ENCODE results near the gene DMD.

The DMD gene

DNA sequence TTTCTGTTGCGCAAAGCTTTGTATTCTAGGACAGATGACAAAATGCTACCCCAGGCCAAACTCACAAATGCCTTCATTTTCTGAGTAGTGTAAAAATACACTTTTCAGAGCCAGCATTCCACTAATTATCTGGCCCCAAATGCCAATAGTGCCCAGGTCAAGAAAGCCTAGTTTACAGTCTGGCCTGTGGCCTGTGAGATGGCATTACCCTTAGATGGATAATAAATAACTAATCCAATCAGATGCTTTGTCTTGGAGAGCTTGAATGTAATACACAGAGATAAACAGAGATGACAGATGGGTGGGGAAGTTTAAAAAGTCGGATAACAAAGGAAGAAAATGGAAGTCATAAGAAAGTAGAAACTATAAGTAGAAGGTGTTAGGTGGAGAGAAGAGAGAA is 1874.9 kb downstream of the DMD start:
- no peak for DNase-seq (ENCODE audit: low read depth)
- H3K4me3 ChIP-seq (ENCODE audit: low read depth, low read length) = no peak overlapping the region
- TF ChIP-seq, protein P1, sequence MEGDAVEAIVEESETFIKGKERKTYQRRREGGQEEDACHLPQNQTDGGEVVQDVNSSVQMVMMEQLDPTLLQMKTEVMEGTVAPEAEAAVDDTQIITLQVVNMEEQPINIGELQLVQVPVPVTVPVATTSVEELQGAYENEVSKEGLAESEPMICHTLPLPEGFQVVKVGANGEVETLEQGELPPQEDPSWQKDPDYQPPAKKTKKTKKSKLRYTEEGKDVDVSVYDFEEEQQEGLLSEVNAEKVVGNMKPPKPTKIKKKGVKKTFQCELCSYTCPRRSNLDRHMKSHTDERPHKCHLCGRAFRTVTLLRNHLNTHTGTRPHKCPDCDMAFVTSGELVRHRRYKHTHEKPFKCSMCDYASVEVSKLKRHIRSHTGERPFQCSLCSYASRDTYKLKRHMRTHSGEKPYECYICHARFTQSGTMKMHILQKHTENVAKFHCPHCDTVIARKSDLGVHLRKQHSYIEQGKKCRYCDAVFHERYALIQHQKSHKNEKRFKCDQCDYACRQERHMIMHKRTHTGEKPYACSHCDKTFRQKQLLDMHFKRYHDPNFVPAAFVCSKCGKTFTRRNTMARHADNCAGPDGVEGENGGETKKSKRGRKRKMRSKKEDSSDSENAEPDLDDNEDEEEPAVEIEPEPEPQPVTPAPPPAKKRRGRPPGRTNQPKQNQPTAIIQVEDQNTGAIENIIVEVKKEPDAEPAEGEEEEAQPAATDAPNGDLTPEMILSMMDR (IDR thresholded peaks at IDR 0.05; ENCODE audit: control insufficient read depth, extremely low read depth, insufficient read depth) = no peak

DNA sequence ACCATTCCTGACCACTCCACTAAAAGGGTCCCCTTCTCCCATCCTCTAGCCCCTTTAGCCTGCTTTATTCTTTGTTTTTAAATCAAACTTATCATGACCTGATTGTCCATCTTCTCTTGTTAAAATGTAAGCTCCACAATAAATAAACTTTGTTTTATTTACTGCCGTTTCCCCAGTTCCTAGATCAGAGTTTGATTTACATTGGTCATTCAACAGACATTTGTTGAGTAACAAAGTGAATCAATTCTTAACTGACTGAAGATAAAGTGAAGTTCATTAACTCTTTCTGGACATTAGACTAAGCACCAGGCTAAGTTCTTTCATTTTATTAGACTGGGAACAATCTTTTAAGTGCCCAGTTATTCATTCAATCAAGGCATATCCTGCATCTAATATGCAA is 1876.4 kb downstream of the DMD start:
- DNase-seq (ENCODE audit: low read depth) = no peak
- TF ChIP-seq, protein P1 (IDR thresholded peaks at IDR 0.05; ENCODE audit: control insufficient read depth, extremely low read depth, insufficient read depth) = no peak
- no peak overlapping the region for H3K4me3 ChIP-seq (ENCODE audit: low read depth, low read length)

DNA sequence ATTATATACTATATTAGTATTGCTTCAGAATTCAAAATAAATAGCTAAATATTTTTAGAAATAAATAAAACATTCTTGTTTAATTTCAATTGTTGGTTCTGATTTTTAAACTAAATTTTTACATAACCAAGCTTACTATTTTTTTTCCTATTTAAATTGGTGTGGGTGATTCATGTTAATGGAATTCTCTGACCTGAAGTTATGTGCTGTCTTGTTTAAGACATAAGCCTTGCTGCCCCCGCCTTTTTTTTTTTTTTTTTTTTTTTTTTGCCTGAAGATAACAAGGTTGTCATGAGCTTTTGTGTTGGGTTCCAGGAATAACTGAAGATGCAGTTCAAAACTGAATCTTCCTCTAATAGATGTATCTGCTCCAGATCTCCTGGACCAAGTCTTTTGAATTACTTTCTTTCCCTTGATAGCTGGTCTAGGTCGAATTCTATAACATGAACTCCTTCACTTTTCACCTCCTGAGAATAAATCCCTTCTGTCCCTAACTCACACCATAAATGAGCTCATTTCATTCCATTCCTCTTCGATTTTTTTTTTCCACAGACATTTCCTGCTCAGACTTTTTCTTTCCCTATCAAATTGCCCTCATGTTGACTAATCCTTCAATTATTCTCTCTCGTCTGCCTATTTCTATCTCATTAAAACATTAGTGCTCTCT is 1878.1 kb downstream of the DMD start:
- no peak overlapping the region for H3K4me3 ChIP-seq (ENCODE audit: low read depth, low read length)
- TF ChIP-seq, protein P1 (IDR thresholded peaks at IDR 0.05; ENCODE audit: control insufficient read depth, extremely low read depth, insufficient read depth) = no peak
- no peak for DNase-seq (ENCODE audit: low read depth)

DNA sequence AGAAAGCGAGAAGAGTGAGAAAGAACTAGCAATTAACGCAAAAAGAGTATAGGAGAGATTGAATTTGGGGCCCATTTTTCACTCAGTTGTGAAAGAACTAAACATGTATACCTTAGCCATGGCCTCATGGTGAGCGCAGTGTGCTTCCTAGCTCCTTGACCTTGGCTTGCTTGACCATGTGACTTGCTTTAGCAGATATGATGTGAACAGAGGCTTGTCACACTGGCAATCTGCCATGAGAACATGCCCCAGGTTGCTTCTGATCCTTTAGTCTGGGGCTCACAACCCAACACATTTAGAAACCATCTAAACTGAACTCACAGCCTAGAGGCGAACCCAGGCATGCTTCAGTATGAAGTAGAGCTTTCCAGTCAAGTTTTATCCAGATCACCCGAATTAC is 1879.4 kb downstream of the DMD start:
- no peak for DNase-seq (ENCODE audit: low read depth)
- TF ChIP-seq, protein P1 (IDR thresholded peaks at IDR 0.05; ENCODE audit: control insufficient read depth, extremely low read depth, insufficient read depth) = no peak
- no peak overlapping the region for H3K4me3 ChIP-seq (ENCODE audit: low read depth, low read length)

DNA sequence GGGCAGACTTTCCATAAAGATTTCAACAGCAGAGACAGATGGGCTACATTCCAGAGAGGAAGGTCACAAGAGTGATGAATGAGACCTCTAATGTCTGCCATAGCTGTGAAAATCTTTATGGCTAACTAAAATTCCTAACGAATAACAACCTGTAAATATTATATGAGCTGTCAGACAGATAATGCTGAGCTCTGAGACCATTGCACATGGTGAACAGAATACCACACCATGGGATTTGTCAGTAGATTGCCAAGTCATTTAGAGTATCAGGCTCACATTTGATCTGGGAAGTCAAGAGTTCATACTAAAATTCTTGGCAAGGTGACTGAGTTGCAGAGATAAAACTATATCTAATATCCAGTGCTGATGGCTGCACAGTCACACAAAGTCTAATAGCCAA is 1880.3 kb downstream of the DMD start:
- no peak overlapping the region for H3K4me3 ChIP-seq (ENCODE audit: low read depth, low read length)
- TF ChIP-seq, protein P1 (IDR thresholded peaks at IDR 0.05; ENCODE audit: control insufficient read depth, extremely low read depth, insufficient read depth) = no peak
- no peak for DNase-seq (ENCODE audit: low read depth)

DNA sequence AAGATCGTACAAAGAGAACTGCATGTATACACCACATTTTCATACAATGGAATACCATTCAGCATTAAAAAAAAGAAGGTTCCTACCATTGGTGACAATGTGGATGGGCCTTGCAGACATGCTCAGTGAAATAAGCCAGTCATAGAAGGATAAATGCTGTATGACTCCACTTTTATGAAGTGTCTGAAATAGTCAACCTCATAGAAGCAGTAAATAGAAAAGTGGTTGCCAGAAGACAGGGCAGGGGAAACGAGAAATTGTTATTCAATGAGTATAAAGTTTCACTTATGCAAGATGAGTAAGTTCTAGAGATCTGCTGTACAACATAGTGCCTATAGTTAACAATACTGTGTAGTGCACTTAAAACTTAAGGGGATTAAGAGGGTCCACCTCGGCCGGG is 1882.1 kb downstream of the DMD start:
- TF ChIP-seq, protein P1 (IDR thresholded peaks at IDR 0.05; ENCODE audit: control insufficient read depth, extremely low read depth, insufficient read depth) = no peak
- no peak for DNase-seq (ENCODE audit: low read depth)
- H3K4me3 ChIP-seq (ENCODE audit: low read depth, low read length) = no peak overlapping the region

DNA sequence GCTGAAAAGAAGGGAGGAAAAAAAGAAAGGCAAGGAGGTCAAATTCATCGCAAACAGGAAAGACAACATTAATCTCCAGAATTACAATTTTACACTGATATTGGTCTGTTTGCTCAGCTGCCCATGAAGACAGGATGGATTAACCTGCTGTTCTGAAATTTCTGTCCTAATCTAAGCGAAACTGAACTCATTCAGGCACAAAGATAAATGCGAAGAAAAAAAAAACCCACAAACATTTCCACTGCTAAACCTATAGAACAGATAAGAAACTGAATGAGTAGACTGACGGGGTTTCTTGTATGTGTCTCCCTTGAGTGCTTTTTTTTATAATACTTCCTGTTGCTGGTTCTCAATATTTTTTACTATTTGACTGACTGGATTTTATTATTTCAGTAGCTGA is 1887.7 kb downstream of the DMD start:
- TF ChIP-seq, protein P1 (IDR thresholded peaks at IDR 0.05; ENCODE audit: control insufficient read depth, extremely low read depth, insufficient read depth) = no peak
- DNase-seq (ENCODE audit: low read depth) = no peak
- H3K4me3 ChIP-seq (ENCODE audit: low read depth, low read length) = no peak overlapping the region
